WTC11 (cell line): ENCODE measurements around the gene SEL1L3.

Experiments used
- CTCF ChIP-seq: fragments of 200-600 bp; IDR thresholded peaks from 2 replicates; pipeline ENCODE4 v1.8.0; 2022; ENCODE audit warnings: antibody characterized with exemption
- E2F4 ChIP-seq: sonication (generic); formaldehyde crosslinking; IDR thresholded peaks from 2 replicates; pipeline ENCODE4 v1.8.1; 2022; ENCODE audit warnings: low read depth, mild to moderate bottlenecking, moderate library complexity, missing genetic modification reagents, borderline replicate concordance
- FOXJ3 ChIP-seq: sonication (generic); formaldehyde crosslinking; IDR thresholded peaks from 2 replicates; pipeline ENCODE4 v1.9.0; 2021; ENCODE audit warnings: missing genetic modification reagents, mild to moderate bottlenecking, borderline replicate concordance
- FOXP1 ChIP-seq: sonication (generic); formaldehyde crosslinking; IDR thresholded peaks from 2 replicates; pipeline ENCODE4 v1.8.0; 2022; ENCODE audit warnings: missing genetic modification reagents, mild to moderate bottlenecking, moderate library complexity, borderline replicate concordance
- JUN ChIP-seq: sonication (generic); formaldehyde crosslinking; IDR thresholded peaks from 2 replicates; pipeline ENCODE4 v1.8.0; 2023; ENCODE audit warnings: mild to moderate bottlenecking, missing genetic modification reagents
- MYBL2 ChIP-seq: sonication (generic); formaldehyde crosslinking; IDR thresholded peaks from 2 replicates; pipeline ENCODE4 v1.8.1; 2023; ENCODE audit warnings: mild to moderate bottlenecking, moderate library complexity, missing genetic modification reagents
- NFYB ChIP-seq: sonication (generic); formaldehyde crosslinking; conservative IDR thresholded peaks from 2 replicates; pipeline ENCODE4 v1.8.0; 2022; ENCODE audit warnings: low read depth, missing genetic modification reagents
- TCF7 ChIP-seq: sonication (generic); formaldehyde crosslinking; IDR thresholded peaks from 2 replicates; pipeline ENCODE4 v1.8.0; 2022; ENCODE audit warnings: mild to moderate bottlenecking, low read depth, missing genetic modification reagents, moderate library complexity
- USF1 ChIP-seq: sonication (generic); formaldehyde crosslinking; IDR thresholded peaks from 2 replicates; pipeline ENCODE4 v1.8.0; 2022; ENCODE audit warnings: mild to moderate bottlenecking, missing genetic modification reagents
- USF2 ChIP-seq: sonication (generic); formaldehyde crosslinking; IDR thresholded peaks from 2 replicates; pipeline ENCODE4 v1.8.1; 2023; ENCODE audit warnings: mild to moderate bottlenecking, missing genetic modification reagents, moderate library complexity
- ZBTB21 ChIP-seq: sonication (generic); formaldehyde crosslinking; IDR thresholded peaks from 2 replicates; pipeline ENCODE4 v1.8.1; 2023; ENCODE audit warnings: mild to moderate bottlenecking, missing genetic modification reagents, borderline replicate concordance
- ZNF512 ChIP-seq: sonication (generic); formaldehyde crosslinking; IDR thresholded peaks from 2 replicates; pipeline ENCODE4 v1.8.1; 2022; ENCODE audit warnings: missing genetic modification reagents, borderline replicate concordance

GRCh38 chr4:25821267-25821666, 41.5 kb downstream of the SEL1L3 start:
- TF ChIP-seq USF2 (CRISPR knock-in tag) (no peak), FOXP1 (CRISPR knock-in tag) (no peak), CTCF (no peak), MYBL2 (CRISPR knock-in tag) (no peak), FOXJ3 (CRISPR knock-in tag) (no peak), ZBTB21 (no peak), USF1 (CRISPR knock-in tag) (no peak), ZNF512 (no peak), TCF7 (CRISPR knock-in tag) (no peak), JUN (CRISPR knock-in tag) (no peak), NFYB (CRISPR knock-in tag) (no peak), E2F4 (no peak)
